Fibroblast of villous mesenchyme (primary cell): Measurements from ENCODE around the gene TIRAP. TPM values are rescaled to one million over a fixed set of nuclear protein-coding genes. Genes with fewer than 3 reads are reported as not detected.

ENCODE experiments used
- DNase-seq: peaks from one replicate; pipeline ENCODE4 v3.0.0-alpha.2; 2010; ENCODE audit warnings: low read depth
- H3K4me3 ChIP-seq: 2 replicates; pipeline ENCODE4 v1.5.1; 2011; ENCODE audit warnings: low read depth, mild to moderate bottlenecking, low read length
- CTCF ChIP-seq: IDR thresholded peaks from 2 replicates; pipeline ENCODE4 v1.5.1; 2012; ENCODE audit warnings: low read depth, mild to moderate bottlenecking, low read length; ENCODE audit not compliant: insufficient read depth
- small RNA-seq: library from RNA; depleted of rRNA; stranded (forward); fragments of <200 nt; gene quantifications from one replicate; pipeline ENCODE3, GENCODE V24; 2012
- total RNA-seq: library from RNA; depleted of rRNA; stranded (reverse); fragments of >200 nt; gene quantifications from 2 replicates; pipeline ENCODE4 v1.2.3, GENCODE V29; 2012

The TIRAP gene
- total RNA-seq, 1 donor = 7.8 TPM

GRCh38 chr11:126339073-126339862, 56.4 kb downstream of the TIRAP start:
- TF ChIP-seq CTCF = no peak
- no peak overlapping the region for H3K4me3 ChIP-seq
- DNase-seq = no peak

- peak; percentile 86 for DNase-seq
- TF ChIP-seq CTCF = no peak
- H3K4me3 ChIP-seq = no peak overlapping the region
These were observed 57.1 kb downstream of the TIRAP start for GRCh38 chr11:126339863-126340434.

- TF ChIP-seq CTCF = no peak
- no peak for DNase-seq
- H3K4me3 ChIP-seq = no peak overlapping the region
These were observed 58.2 kb downstream of the TIRAP start for GRCh38 chr11:126340960-126341606.

- TF ChIP-seq CTCF = no peak
- H3K4me3 ChIP-seq = no peak overlapping the region
- DNase-seq = peak; percentile 87
These were observed 58.9 kb downstream of the TIRAP start for GRCh38 chr11:126341760-126342161.

GRCh38 chr11:126343051-126343450, 60.2 kb downstream of the TIRAP start:
- DNase-seq = no peak
- H3K4me3 ChIP-seq = no peak overlapping the region
- no peak for TF ChIP-seq CTCF

Small RNA genes within 50 kb of the gene (small RNA-seq; reads per million reads assigned to genes)
- gene RN7SL351P = not detected

Other genes with a start within 250 kb of the TIRAP start
- 2.3 and 2.6 TPM in 2 replicates for gene CDON, start 220.2 kb upstream of the TIRAP start, total RNA-seq
- 18.0 and 19.0 TPM in 2 replicates for gene RPUSD4, start 71.4 kb upstream of the TIRAP start, total RNA-seq
- 25.8 and 38.0 TPM in 2 replicates for gene FAM118B, start 71.3 kb upstream of the TIRAP start, total RNA-seq
- gene SRPRA, start 14.2 kb upstream of the TIRAP start, total RNA-seq = 85.4 and 102 TPM in 2 replicates
- gene FOXRED1, start 13.9 kb upstream of the TIRAP start, total RNA-seq = 6.0 and 10.3 TPM in 2 replicates
- gene DCPS, start 21.0 kb downstream of the TIRAP start, total RNA-seq = 10.4 and 12.9 TPM in 2 replicates
- gene ST3GAL4, start 72.6 kb downstream of the TIRAP start, total RNA-seq = 16.8 and 17.1 TPM in 2 replicates